ENCODE data around the gene CPZ. TPM values are rescaled to one million over a fixed set of nuclear protein-coding genes. Genes with fewer than 3 reads are reported as not detected.

Gene CPZ
- total RNA-seq, 1 experiment from 2014 or later = 9.1 TPM

DNA sequence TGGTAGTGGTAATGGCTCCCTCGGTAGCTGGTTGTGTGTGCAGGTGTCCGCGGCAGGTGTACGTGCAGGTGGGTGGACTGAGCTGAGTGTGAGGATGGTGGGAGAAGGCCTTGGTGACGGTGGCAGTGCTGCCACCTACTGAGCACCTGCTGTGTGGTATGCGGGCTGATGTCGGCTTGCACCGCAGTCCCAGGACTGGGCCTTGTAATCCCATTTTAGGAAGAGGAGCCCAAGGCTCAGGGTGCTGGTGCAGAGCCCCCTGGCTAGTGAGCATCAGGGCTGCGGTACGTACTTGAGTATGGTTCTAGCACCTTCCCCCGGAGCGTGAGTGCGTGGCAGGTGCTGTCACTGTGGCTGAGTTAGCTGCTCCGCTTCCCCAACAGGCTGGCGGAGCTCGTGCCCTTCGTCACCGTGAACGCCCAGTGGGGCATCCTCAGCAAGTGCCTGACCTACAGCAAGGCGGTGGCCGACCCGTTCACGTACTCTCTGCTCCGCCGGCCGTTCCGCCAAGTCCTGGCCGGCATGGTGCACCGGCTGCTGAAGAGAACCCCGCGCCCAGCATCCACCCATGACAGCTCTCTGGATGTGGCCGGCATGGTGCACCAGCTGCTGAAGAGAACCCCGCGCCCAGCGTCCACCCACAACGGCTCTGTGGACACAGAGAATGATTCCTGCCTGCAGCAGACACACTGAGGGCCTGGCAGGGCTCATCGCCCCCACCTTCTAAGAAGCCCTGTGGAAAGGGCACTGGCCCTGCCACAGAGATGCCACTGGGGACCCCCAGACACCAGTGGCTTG, 5.7 kb upstream of the CPZ start:
- BruUV-seq (replicated peaks) = no TSS peak
- Histone ChIP-seq H4K20me1 (ENCODE audit: insufficient read depth) (no peaks in the 10 kb centered on the region), H3K9me3 (ENCODE audit: insufficient read depth, low read depth) (no peaks in the 10 kb centered on the region), H3K27ac (no peak overlapping the region), H2AFZ (no peak overlapping the region), H3K4me3 (no peak overlapping the region), H3K4me1 (replicated peaks; ENCODE audit: insufficient read depth) (no peaks in the 10 kb centered on the region), H3K4me2 (no peak overlapping the region), H3K36me3 (ENCODE audit: low read depth) (no peaks in the 10 kb centered on the region), H3K79me2 (ENCODE audit: low read depth) (no peaks in the 10 kb centered on the region), H3F3A (ENCODE audit: insufficient read depth, low read depth) (no peaks in the 10 kb centered on the region; the same call in 1 of the 2 replicates), H3K27me3 (ENCODE audit: insufficient read depth, low read depth) (no peaks in the 10 kb centered on the region), H3K9me2 (ENCODE audit: insufficient read depth) (no peaks in the 10 kb centered on the region)
- no peak for DNase-seq
- intact Hi-C loops (cut with micrococcal nuclease; ENCODE audit: unreplicated experiment) = no loop called here
- ChIA-PET POLR2A (ENCODE audit: unreplicated experiment) (no interaction called here), CTCF (no interaction called here)
- no peak for TF ChIP-seq EZH2 (IDR thresholded peaks at IDR 0.05; ENCODE audit: low read depth)
- TF ChIP-seq, protein P1, sequence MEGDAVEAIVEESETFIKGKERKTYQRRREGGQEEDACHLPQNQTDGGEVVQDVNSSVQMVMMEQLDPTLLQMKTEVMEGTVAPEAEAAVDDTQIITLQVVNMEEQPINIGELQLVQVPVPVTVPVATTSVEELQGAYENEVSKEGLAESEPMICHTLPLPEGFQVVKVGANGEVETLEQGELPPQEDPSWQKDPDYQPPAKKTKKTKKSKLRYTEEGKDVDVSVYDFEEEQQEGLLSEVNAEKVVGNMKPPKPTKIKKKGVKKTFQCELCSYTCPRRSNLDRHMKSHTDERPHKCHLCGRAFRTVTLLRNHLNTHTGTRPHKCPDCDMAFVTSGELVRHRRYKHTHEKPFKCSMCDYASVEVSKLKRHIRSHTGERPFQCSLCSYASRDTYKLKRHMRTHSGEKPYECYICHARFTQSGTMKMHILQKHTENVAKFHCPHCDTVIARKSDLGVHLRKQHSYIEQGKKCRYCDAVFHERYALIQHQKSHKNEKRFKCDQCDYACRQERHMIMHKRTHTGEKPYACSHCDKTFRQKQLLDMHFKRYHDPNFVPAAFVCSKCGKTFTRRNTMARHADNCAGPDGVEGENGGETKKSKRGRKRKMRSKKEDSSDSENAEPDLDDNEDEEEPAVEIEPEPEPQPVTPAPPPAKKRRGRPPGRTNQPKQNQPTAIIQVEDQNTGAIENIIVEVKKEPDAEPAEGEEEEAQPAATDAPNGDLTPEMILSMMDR (conservative IDR thresholded peaks at IDR 0.05) = peak; percentile 38; the same call in 1 of the 2 replicates

DNA sequence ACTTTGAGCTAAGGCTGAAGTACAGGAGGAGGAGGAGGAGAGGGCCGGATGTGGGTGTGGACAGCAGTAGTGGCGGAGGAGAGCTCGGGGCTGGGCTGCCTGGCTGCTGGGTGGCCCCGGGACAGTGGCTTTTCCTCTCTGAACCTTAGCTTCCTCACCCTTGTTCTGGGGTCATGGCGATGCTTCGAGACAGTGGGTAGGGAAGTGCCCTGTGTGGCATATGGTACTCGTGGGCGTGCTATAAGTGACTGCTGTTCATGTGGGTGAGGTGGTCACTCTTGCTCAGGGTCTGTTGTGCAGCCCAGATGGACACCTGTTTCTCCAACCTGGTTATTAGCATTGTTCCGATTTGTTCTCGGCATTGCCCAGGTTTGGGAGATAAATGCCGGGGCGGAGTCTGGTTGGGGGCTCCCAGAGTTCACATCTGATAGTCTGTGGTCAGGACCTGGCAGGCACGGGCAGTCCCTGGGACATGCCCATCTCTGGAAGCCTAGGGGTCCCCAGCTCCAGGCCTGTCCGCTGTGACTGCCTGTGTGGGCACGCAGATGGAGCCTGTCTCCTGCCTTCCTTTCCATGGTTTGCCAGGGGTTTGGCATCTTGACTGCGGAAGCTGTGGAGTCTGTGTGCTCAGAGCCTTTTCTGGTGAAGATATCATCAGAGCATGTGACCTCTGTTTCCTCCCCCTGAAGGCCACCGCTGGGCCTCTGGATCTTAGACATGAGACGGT, 4.9 kb upstream of the CPZ start:
- no TSS peak for BruUV-seq (replicated peaks)
- no peaks in the 10 kb centered on the region for H4K20me1 ChIP-seq (ENCODE audit: insufficient read depth)
- H3K27ac ChIP-seq = no peak overlapping the region
- TF ChIP-seq, protein P1 (conservative IDR thresholded peaks at IDR 0.05) = no peak
- TF ChIP-seq EZH2 (IDR thresholded peaks at IDR 0.05; ENCODE audit: low read depth) = no peak
- intact Hi-C loops (cut with micrococcal nuclease; ENCODE audit: unreplicated experiment) = no loop called here
- no peak overlapping the region for H2AFZ ChIP-seq
- H3F3A ChIP-seq (ENCODE audit: insufficient read depth, low read depth) = no peaks in the 10 kb centered on the region; the same call in 1 of the 2 replicates
- no peaks in the 10 kb centered on the region for H3K4me1 ChIP-seq (replicated peaks; ENCODE audit: insufficient read depth)
- H3K9me2 ChIP-seq (ENCODE audit: insufficient read depth) = no peaks in the 10 kb centered on the region
- POLR2A ChIA-PET (ENCODE audit: unreplicated experiment) = no interaction called here
- DNase-seq = no peak
- H3K79me2 ChIP-seq (ENCODE audit: low read depth) = no peaks in the 10 kb centered on the region
- CTCF ChIA-PET = no interaction called here
- H3K27me3 ChIP-seq (ENCODE audit: insufficient read depth, low read depth) = no peaks in the 10 kb centered on the region
- no peaks in the 10 kb centered on the region for H3K9me3 ChIP-seq (ENCODE audit: insufficient read depth, low read depth)
- H3K4me2 ChIP-seq = no peak overlapping the region
- H3K4me3 ChIP-seq = no peak overlapping the region
- H3K36me3 ChIP-seq (ENCODE audit: low read depth) = no peaks in the 10 kb centered on the region

DNA sequence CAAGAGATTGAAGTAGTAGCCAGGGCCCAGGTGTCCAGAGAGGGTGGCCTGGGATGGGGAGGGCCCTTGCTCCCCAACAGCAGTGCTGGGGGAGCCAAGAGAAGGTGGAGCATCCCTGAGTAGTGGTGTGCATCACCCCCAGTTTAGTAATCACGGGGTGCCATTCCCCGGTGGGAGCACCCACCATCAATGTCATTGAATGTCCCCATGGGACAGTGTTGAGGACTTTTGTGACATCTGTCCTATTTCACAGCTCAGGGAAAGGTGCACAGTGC, 4.4 kb upstream of the CPZ start:
- Histone ChIP-seq H3K4me1 (replicated peaks; ENCODE audit: insufficient read depth) (no peaks in the 10 kb centered on the region), H2AFZ (no peak overlapping the region), H3K4me2 (no peak overlapping the region), H3K36me3 (ENCODE audit: low read depth) (no peaks in the 10 kb centered on the region), H3K27me3 (ENCODE audit: insufficient read depth, low read depth) (no peaks in the 10 kb centered on the region), H3K79me2 (ENCODE audit: low read depth) (no peaks in the 10 kb centered on the region), H3K4me3 (no peak overlapping the region), H4K20me1 (ENCODE audit: insufficient read depth) (no peaks in the 10 kb centered on the region), H3K9me2 (ENCODE audit: insufficient read depth) (no peaks in the 10 kb centered on the region), H3K9me3 (ENCODE audit: insufficient read depth, low read depth) (no peaks in the 10 kb centered on the region), H3K27ac (no peak overlapping the region), H3F3A (ENCODE audit: insufficient read depth, low read depth) (no peaks in the 10 kb centered on the region; the same call in 1 of the 2 replicates)
- CTCF ChIA-PET = no interaction called here
- intact Hi-C loops (cut with micrococcal nuclease; ENCODE audit: unreplicated experiment) = no loop called here
- POLR2A ChIA-PET (ENCODE audit: unreplicated experiment) = no interaction called here
- no peak for TF ChIP-seq EZH2 (IDR thresholded peaks at IDR 0.05; ENCODE audit: low read depth)
- TF ChIP-seq, protein P1 (conservative IDR thresholded peaks at IDR 0.05) = no peak
- BruUV-seq (replicated peaks) = no TSS peak
- no peak for DNase-seq
